Liver (tissue), 9 donors: ENCODE results near the gene CD276. TPM values are rescaled to one million over a fixed set of nuclear protein-coding genes. Genes with fewer than 3 reads are reported as not detected.

Experiments
- DNase-seq: peaks from one replicate; pipeline ENCODE4 v3.0.0-alpha.2; 2017; ENCODE audit warnings: low spot score
- H3K27ac ChIP-seq, 2 donors: one replicate each; pipeline ENCODE4 v1.7.0; 2013; ENCODE audit warnings: inconsistent platforms in 2 of 2, low read length in 2 of 2, control low read depth in 1 of 2, low read depth in 1 of 2, mild to moderate bottlenecking in 1 of 2
- H3K27me3 ChIP-seq, 4 donors: one replicate each; pipeline versions ENCODE4 v1.6.1 to v1.7.0; 2013; ENCODE audit warnings: low read length in 3 of 4, inconsistent platforms in 1 of 4, mild to moderate bottlenecking in 1 of 4, moderate library complexity in 1 of 4; ENCODE audit not compliant: control insufficient read depth in 4 of 4, insufficient read depth in 4 of 4
- H3K36me3 ChIP-seq, 4 donors: one replicate each; pipeline versions ENCODE4 v1.6.1 to v1.7.0; 2013; ENCODE audit warnings: low read length in 3 of 4, mild to moderate bottlenecking in 3 of 4, low read depth in 1 of 4, moderate library complexity in 1 of 4; ENCODE audit not compliant: control insufficient read depth in 4 of 4, insufficient read depth in 3 of 4
- H3K4me1 ChIP-seq, 4 donors: one replicate each; pipeline versions ENCODE4 v1.6.1 to v1.7.0; 2013; ENCODE audit warnings: low read length in 3 of 4, mild to moderate bottlenecking in 3 of 4, moderate library complexity in 1 of 4; ENCODE audit not compliant: control insufficient read depth in 4 of 4, insufficient read depth in 4 of 4
- H3K4me3 ChIP-seq, 3 donors: one replicate each; pipeline versions ENCODE4 v1.6.1 to v1.7.0; 2013; ENCODE audit warnings: low read length in 3 of 3, control low read depth in 1 of 3, low read depth in 1 of 3, mild to moderate bottlenecking in 1 of 3
- H3K9ac ChIP-seq, 2 donors: one replicate each; pipeline ENCODE4 v1.7.0; 2013; ENCODE audit warnings: low read length in 2 of 2, mild to moderate bottlenecking in 2 of 2, moderate library complexity in 2 of 2, control low read depth in 1 of 2, low read depth in 1 of 2
- H3K9me3 ChIP-seq, 4 donors: one replicate each; pipeline versions ENCODE4 v1.6.1 to v1.7.0; 2013; ENCODE audit warnings: low read length in 3 of 4; ENCODE audit not compliant: control insufficient read depth in 4 of 4
- EGR1 ChIP-seq, 2 donors: IDR thresholded peaks; 2 replicates each; pipeline ENCODE4 v1.6.1; 2016 to 2018; ENCODE audit warnings: antibody characterized with exemption in 2 of 2, low read depth in 2 of 2
- FOXA2 ChIP-seq: IDR thresholded peaks from 2 replicates; pipeline ENCODE4 v1.6.1; 2016; ENCODE audit warnings: antibody characterized with exemption
- GABPA ChIP-seq, 2 donors: IDR thresholded peaks in 1 of 2; conservative IDR thresholded peaks in 1 of 2; 2 replicates each; pipeline ENCODE4 v1.6.1; 2016; ENCODE audit warnings: antibody characterized with exemption in 2 of 2, mild to moderate bottlenecking in 1 of 2, moderate library complexity in 1 of 2
- HNF4A ChIP-seq, 2 donors: conservative IDR thresholded peaks; 2 replicates each; pipeline ENCODE4 v1.6.1; 2016; ENCODE audit warnings: antibody characterized with exemption in 2 of 2, mild to moderate bottlenecking in 2 of 2
- HNF4G ChIP-seq: IDR thresholded peaks from 2 replicates; pipeline ENCODE4 v1.6.1; 2016; ENCODE audit warnings: antibody characterized with exemption
- JUND ChIP-seq, 2 donors: IDR thresholded peaks; 2 replicates each; pipeline ENCODE4 v1.6.1; 2016; ENCODE audit warnings: antibody characterized with exemption in 2 of 2
- NR2F2 ChIP-seq: IDR thresholded peaks from 2 replicates; pipeline ENCODE4 v1.6.1; 2016; ENCODE audit warnings: antibody characterized with exemption
- RAD21 ChIP-seq, 2 donors: IDR thresholded peaks; 2 replicates each; pipeline ENCODE4 v1.6.1; 2016; ENCODE audit warnings: antibody characterized with exemption in 2 of 2, mild to moderate bottlenecking in 2 of 2
- RXRA ChIP-seq, 2 donors: IDR thresholded peaks; 2 replicates each; pipeline ENCODE4 v1.6.1; 2017 to 2018; ENCODE audit warnings: antibody characterized with exemption in 2 of 2, mild to moderate bottlenecking in 1 of 2
- SP1 ChIP-seq: IDR thresholded peaks from 2 replicates; pipeline ENCODE4 v1.6.1; 2018; ENCODE audit warnings: antibody characterized with exemption, mild to moderate bottlenecking
- TAF1 ChIP-seq: conservative IDR thresholded peaks from 2 replicates; pipeline ENCODE4 v1.6.1; 2016; ENCODE audit warnings: antibody characterized with exemption, mild to moderate bottlenecking
- YY1 ChIP-seq: IDR thresholded peaks from 2 replicates; pipeline ENCODE4 v1.6.1; 2016; ENCODE audit warnings: antibody characterized with exemption, mild to moderate bottlenecking
- WGBS: extraction: QIAGEN DNeasy Blood & Tissue Kit; methylation state at CpG from one replicate; pipeline ENCODE4 v1.1.7; 2013; 5-methylcytosine and 5-hydroxymethylcytosine counted together
- polyA plus RNA-seq, 2 donors: library from polyadenylated mRNA; stranded (reverse) in 1 of 2; unstranded in 1 of 2; fragments of 200-250 nt in 1 of 2; fragments of >200 nt in 1 of 2; fragmentation: Nextera tagmentation in 1 of 2; extraction: Ambion mirVana in 1 of 2; gene quantifications; one replicate each; pipeline versions ENCODE4 v1.2.1 to v1.2.3, GENCODE V29; 2013 to 2015
- total RNA-seq, 2 donors: library from RNA; depleted of rRNA; stranded (reverse); fragments of >200 nt; gene quantifications; one replicate each; pipeline ENCODE4 v1.2.3, GENCODE V29; 2014
- TF ChIP-seq, protein P1 (sequence below): fragments of 150-350 bp; IDR thresholded peaks from 2 replicates; pipeline ENCODE4 v1.5.1; 2017; ENCODE audit warnings: improper control_type of control experiment, low read depth, low read length; ENCODE audit not compliant: missing input control
- TF ChIP-seq, protein P2 (sequence below): IDR thresholded peaks from 2 replicates; pipeline ENCODE4 v1.6.1; 2016; ENCODE audit warnings: antibody characterized with exemption
- TF ChIP-seq, protein P3 (sequence below): IDR thresholded peaks from 2 replicates; pipeline ENCODE4 v1.6.1; 2016; ENCODE audit warnings: antibody characterized with exemption
- TF ChIP-seq, protein P4 (sequence below): IDR thresholded peaks from 2 replicates; pipeline ENCODE4 v1.6.1; 2016; ENCODE audit warnings: antibody characterized with exemption, mild to moderate bottlenecking
- donor health status: healthy.
- donor health status: healthy.
- donor health status: healthy.
- donor health status: healthy.
- donor health status: healthy.

CD276 gene
- total and polyA plus RNA-seq, 4 donors = 12.9 to 37.9 (median 25.1) TPM

DNA sequence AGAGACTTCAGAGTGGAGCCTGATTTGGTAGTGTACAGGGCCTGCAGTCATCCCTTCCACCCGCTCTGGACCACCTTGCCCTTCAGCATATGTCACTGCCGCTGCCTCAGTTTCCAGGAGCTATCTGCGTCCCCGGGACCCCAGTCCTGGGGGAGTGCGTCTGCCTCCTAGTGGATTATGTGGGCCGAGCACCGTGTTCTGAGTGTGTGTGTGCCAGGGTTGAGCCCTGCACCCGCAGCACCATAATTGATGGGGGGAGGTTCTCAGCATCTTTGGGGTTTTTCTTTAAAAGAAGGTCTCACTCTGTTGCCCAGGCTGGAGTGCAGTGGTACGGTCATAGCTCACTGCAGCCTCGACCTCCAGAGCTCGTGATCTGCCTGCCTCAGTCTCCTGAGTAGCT lies 33.6 kb downstream of the CD276 start:
- no peaks in the 10 kb centered on the region for H3K4me1 ChIP-seq
- no peaks in the 10 kb centered on the region for H3K9me3 ChIP-seq
- WGBS = 64% methylated on average over 11 of the region's 11 CpGs
- no peak for TF ChIP-seq SP1
- TF ChIP-seq, protein P1, sequence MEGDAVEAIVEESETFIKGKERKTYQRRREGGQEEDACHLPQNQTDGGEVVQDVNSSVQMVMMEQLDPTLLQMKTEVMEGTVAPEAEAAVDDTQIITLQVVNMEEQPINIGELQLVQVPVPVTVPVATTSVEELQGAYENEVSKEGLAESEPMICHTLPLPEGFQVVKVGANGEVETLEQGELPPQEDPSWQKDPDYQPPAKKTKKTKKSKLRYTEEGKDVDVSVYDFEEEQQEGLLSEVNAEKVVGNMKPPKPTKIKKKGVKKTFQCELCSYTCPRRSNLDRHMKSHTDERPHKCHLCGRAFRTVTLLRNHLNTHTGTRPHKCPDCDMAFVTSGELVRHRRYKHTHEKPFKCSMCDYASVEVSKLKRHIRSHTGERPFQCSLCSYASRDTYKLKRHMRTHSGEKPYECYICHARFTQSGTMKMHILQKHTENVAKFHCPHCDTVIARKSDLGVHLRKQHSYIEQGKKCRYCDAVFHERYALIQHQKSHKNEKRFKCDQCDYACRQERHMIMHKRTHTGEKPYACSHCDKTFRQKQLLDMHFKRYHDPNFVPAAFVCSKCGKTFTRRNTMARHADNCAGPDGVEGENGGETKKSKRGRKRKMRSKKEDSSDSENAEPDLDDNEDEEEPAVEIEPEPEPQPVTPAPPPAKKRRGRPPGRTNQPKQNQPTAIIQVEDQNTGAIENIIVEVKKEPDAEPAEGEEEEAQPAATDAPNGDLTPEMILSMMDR = no peak
- TF ChIP-seq EGR1 (IDR thresholded peaks at IDR 0.05; ENCODE audit: low read depth in 2 of 2) = no peak
- TF ChIP-seq, protein P2, sequence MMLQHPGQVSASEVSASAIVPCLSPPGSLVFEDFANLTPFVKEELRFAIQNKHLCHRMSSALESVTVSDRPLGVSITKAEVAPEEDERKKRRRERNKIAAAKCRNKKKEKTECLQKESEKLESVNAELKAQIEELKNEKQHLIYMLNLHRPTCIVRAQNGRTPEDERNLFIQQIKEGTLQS = no peak
- TF ChIP-seq, protein P3, sequence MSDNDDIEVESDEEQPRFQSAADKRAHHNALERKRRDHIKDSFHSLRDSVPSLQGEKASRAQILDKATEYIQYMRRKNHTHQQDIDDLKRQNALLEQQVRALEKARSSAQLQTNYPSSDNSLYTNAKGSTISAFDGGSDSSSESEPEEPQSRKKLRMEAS = no peak
- no peak for TF ChIP-seq JUND (IDR thresholded peaks at IDR 0.05)
- no peak for TF ChIP-seq TAF1
- no peak overlapping the region for H3K27ac ChIP-seq
- H3K9ac ChIP-seq = no peak overlapping the region
- DNase-seq = no peak
- H3K27me3 ChIP-seq = no peaks in the 10 kb centered on the region
- H3K36me3 ChIP-seq = peaks cover 0 to 11% (median 2%) of the 10 kb centered on the region in 4 donors
- H3K4me3 ChIP-seq = no peak overlapping the region

DNA sequence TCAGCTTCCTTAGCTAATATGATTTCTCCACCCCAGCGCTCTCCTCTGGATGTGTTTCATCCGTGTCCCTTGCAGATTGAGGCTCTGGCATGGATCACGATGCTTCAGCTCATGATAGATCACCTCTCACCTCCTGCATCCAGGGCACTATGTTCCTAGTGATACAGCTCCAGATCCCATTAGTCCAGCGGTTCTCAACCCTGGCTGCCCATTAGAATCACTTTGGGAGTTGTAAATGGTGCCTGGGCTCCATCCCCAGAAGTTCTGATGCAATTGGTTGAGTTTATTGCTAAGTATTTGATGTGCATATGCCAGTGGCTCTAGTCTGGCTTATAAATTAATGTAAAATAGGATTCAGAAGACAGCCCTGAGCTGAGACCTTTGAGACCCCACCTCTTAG lies 34.5 kb downstream of the CD276 start:
- H3K9ac ChIP-seq = no peak overlapping the region
- TF ChIP-seq SP1 = no peak
- no peak for TF ChIP-seq TAF1
- TF ChIP-seq HNF4A (conservative IDR thresholded peaks at IDR 0.05) = no peak
- no peak for TF ChIP-seq RXRA (IDR thresholded peaks at IDR 0.05)
- TF ChIP-seq FOXA2 = no peak
- TF ChIP-seq, protein P2 = no peak
- TF ChIP-seq GABPA (IDR thresholded peaks at IDR 0.05 in 1 of 2, conservative IDR thresholded peaks at IDR 0.05 in 1 of 2) = no peak
- no peaks in the 10 kb centered on the region for H3K27me3 ChIP-seq
- no peak overlapping the region for H3K27ac ChIP-seq
- H3K4me1 ChIP-seq = no peaks in the 10 kb centered on the region
- DNase-seq = no peak
- 84% methylated on average over 4 of the region's 4 CpGs for WGBS
- H3K4me3 ChIP-seq = no peak overlapping the region
- H3K36me3 ChIP-seq = peaks cover 0 to 2% (median under 1%) of the 10 kb centered on the region in 4 donors
- no peaks in the 10 kb centered on the region for H3K9me3 ChIP-seq

DNA sequence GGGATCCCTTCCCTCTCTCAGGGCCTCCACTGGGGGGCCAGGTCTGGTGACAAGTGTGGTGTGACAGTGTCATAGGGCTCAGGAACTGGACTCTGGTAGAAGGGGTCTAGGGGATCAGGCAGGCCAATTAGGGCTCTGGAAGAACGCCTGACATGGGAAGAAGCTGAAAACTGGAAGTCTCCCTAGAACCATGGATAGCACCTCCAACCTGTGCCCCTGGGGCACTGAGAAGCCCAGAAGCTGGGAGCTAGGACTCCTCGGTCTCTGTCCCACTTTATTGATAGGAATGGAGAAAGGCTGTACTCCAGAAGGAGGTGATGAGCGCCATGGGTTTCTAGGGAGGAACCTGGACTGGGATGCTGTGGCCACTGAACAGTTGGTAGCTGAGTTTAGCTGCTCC lies 38.2 kb downstream of the CD276 start:
- no peaks in the 10 kb centered on the region for H3K9me3 ChIP-seq
- no peaks in the 10 kb centered on the region for H3K27me3 ChIP-seq
- H3K36me3 ChIP-seq = no peaks in the 10 kb centered on the region
- WGBS = 96% methylated on average over 3 of the region's 3 CpGs
- H3K27ac ChIP-seq = no peak overlapping the region
- no peak for DNase-seq
- no peak overlapping the region for H3K9ac ChIP-seq
- H3K4me1 ChIP-seq = no peaks in the 10 kb centered on the region
- TF ChIP-seq GABPA (IDR thresholded peaks at IDR 0.05 in 1 of 2, conservative IDR thresholded peaks at IDR 0.05 in 1 of 2) = no peak
- TF ChIP-seq EGR1 (IDR thresholded peaks at IDR 0.05; ENCODE audit: low read depth in 2 of 2) = no peak
- TF ChIP-seq RAD21 (IDR thresholded peaks at IDR 0.05) = no peak
- no peak for TF ChIP-seq HNF4A (conservative IDR thresholded peaks at IDR 0.05)
- TF ChIP-seq HNF4G = no peak
- no peak for TF ChIP-seq TAF1
- no peak for TF ChIP-seq JUND (IDR thresholded peaks at IDR 0.05)
- TF ChIP-seq, protein P2 = no peak
- no peak for TF ChIP-seq RXRA (IDR thresholded peaks at IDR 0.05)
- TF ChIP-seq YY1 = no peak
- TF ChIP-seq, protein P4, sequence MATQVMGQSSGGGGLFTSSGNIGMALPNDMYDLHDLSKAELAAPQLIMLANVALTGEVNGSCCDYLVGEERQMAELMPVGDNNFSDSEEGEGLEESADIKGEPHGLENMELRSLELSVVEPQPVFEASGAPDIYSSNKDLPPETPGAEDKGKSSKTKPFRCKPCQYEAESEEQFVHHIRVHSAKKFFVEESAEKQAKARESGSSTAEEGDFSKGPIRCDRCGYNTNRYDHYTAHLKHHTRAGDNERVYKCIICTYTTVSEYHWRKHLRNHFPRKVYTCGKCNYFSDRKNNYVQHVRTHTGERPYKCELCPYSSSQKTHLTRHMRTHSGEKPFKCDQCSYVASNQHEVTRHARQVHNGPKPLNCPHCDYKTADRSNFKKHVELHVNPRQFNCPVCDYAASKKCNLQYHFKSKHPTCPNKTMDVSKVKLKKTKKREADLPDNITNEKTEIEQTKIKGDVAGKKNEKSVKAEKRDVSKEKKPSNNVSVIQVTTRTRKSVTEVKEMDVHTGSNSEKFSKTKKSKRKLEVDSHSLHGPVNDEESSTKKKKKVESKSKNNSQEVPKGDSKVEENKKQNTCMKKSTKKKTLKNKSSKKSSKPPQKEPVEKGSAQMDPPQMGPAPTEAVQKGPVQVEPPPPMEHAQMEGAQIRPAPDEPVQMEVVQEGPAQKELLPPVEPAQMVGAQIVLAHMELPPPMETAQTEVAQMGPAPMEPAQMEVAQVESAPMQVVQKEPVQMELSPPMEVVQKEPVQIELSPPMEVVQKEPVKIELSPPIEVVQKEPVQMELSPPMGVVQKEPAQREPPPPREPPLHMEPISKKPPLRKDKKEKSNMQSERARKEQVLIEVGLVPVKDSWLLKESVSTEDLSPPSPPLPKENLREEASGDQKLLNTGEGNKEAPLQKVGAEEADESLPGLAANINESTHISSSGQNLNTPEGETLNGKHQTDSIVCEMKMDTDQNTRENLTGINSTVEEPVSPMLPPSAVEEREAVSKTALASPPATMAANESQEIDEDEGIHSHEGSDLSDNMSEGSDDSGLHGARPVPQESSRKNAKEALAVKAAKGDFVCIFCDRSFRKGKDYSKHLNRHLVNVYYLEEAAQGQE = no peak
- TF ChIP-seq, protein P1 = no peak
- no peak for TF ChIP-seq NR2F2
- no peak overlapping the region for H3K4me3 ChIP-seq
